K562 (cell line): ENCODE results near the gene CCNB1IP1. TPM values are rescaled to one million over a fixed set of nuclear protein-coding genes. Genes with fewer than 3 reads are reported as not detected.

Source experiments
- ATAC-seq: fragments of 200-7000 bp; cut with Tn5 transposase; 3 replicates; pipeline ENCODE4 v1.9.1; 2020; ENCODE audit warnings: moderate library complexity
- BruUV-seq: library from RNA; stranded (reverse); fragments of 400-500 nt; replicated peaks from 2 replicates; lab custom pipeline; 2021; lab: Mats Ljungman, UMichigan
- CTCF ChIA-PET: fragments of 300-600 bp; formaldehyde crosslinking; extraction: SDS; loops from one replicate; lab custom pipeline; 2021; ENCODE audit warnings: low intra/inter-chr PET ratio; lab: Yijun Ruan, JAX
- POLR2A ChIA-PET: fragments of 300-600, 350-650 bp; sonication (Branson Sonifier 250); formaldehyde crosslinking; extraction: SDS; loops from one replicate; lab custom pipeline; 2021; ENCODE audit warnings: antibody characterized with exemption, inconsistent platforms; lab: Yijun Ruan, JAX
- DNase-seq, 4 experiments: peaks; one replicate each; pipeline versions ENCODE4 v3.0.0 to v3.0.0-alpha.2; 2011 to 2018; ENCODE audit warnings: low spot score in 3 of 4, mixed read lengths in 3 of 4; ENCODE audit errors: extremely low read depth in 1 of 4
- FAIRE-seq: peaks from 2 replicates; lab custom pipeline; 2011; peaks lifted over from hg19 to GRCh38; lab: Jason Lieb, UNC
- H2AFZ ChIP-seq: 2 replicates; pipeline ENCODE4 v1.6.0; 2011; ENCODE audit warnings: low read depth, low read length, control low read depth, inconsistent platforms
- H3K27ac ChIP-seq: fragments of 200-600 bp; 3 replicates; pipeline ENCODE4 v1.8.0; 2011; ENCODE audit warnings: low read depth, mild to moderate bottlenecking, control low read depth, inconsistent platforms, low read length, moderate library complexity, mixed read lengths; ENCODE audit errors: extremely low read depth
- H3K27me3 ChIP-seq, 2 experiments: fragments of 300-600 bp in 1 of 2; 2 replicates in 1 of 2; 3 replicates in 1 of 2; pipeline versions ENCODE4 v1.6.0 to v1.8.0; 2011; ENCODE audit warnings: inconsistent platforms in 2 of 2, low read length in 2 of 2, mild to moderate bottlenecking in 1 of 2, mixed read lengths in 1 of 2, moderate library complexity in 1 of 2; ENCODE audit not compliant: control insufficient read depth in 2 of 2, insufficient read depth in 2 of 2
- H3K36me3 ChIP-seq: fragments of 300-600 bp; 3 replicates; pipeline ENCODE4 v1.8.0; 2011; ENCODE audit warnings: mild to moderate bottlenecking, low read length, inconsistent platforms; ENCODE audit not compliant: control insufficient read depth, insufficient read depth
- H3K4me1 ChIP-seq, 2 experiments: fragments of 200-600 bp in 1 of 2; replicated peaks in 1 of 2; 2 replicates in 1 of 2; 3 replicates in 1 of 2; pipeline versions ENCODE4 v1.5.1 to v1.8.0; 2011; ENCODE audit warnings: inconsistent platforms in 2 of 2, low read length in 2 of 2, mild to moderate bottlenecking in 1 of 2, mixed read lengths in 1 of 2, moderate library complexity in 1 of 2; ENCODE audit not compliant: control insufficient read depth in 2 of 2, insufficient read depth in 2 of 2
- H3K4me2 ChIP-seq: 2 replicates; pipeline ENCODE4 v1.6.1; 2011; ENCODE audit warnings: low read length, control low read depth, inconsistent platforms, mixed read lengths; ENCODE audit not compliant: insufficient read depth
- H3K4me3 ChIP-seq: fragments of 200-600 bp; sonication (generic), shearing (Covaris generic); 2 replicates; pipeline ENCODE4 v1.5.1; 2016; ENCODE audit warnings: control low read depth, inconsistent platforms
- H3K79me2 ChIP-seq: fragments of 200-600 bp; 3 replicates; pipeline ENCODE4 v1.8.0; 2011; ENCODE audit warnings: low read length, inconsistent platforms; ENCODE audit not compliant: control insufficient read depth, insufficient read depth
- H3K9ac ChIP-seq, 2 experiments: 2 replicates each; pipeline versions ENCODE4 v1.6.0 to v1.6.1; 2011; ENCODE audit warnings: low read depth in 2 of 2, low read length in 2 of 2, control low read depth in 1 of 2, inconsistent platforms in 1 of 2, mild to moderate bottlenecking in 1 of 2, mixed read lengths in 1 of 2; ENCODE audit not compliant: insufficient read depth in 1 of 2
- H3K9me1 ChIP-seq: one replicate; pipeline ENCODE4 v1.6.0; 2011; ENCODE audit warnings: inconsistent platforms, mild to moderate bottlenecking, low read length, moderate library complexity; ENCODE audit not compliant: control insufficient read depth, insufficient read depth
- H3K9me3 ChIP-seq: replicated peaks from 2 replicates; pipeline ENCODE4 v1.5.1; 2011; ENCODE audit warnings: low read depth, low read length, inconsistent platforms; ENCODE audit not compliant: control insufficient read depth, insufficient read depth
- H4K20me1 ChIP-seq: replicated peaks from 2 replicates; pipeline ENCODE4 v1.6.1; 2011; ENCODE audit warnings: low read length, inconsistent platforms, mixed read lengths; ENCODE audit not compliant: control insufficient read depth, insufficient read depth
- CEBPG ChIP-seq, 3 experiments: fragments of 200-800 bp in 1 of 3; sonication (Bioruptor generic) in 1 of 3; sonication (generic) in 1 of 3; formaldehyde crosslinking in 1 of 3; IDR thresholded peaks in 2 of 3; conservative IDR thresholded peaks in 1 of 3; 2 replicates each; pipeline versions ENCODE4 v1.6.1 to v1.8.0; 2016 to 2022; ENCODE audit warnings: missing compliant biosample characterization in 2 of 3, missing genetic modification characterization in 2 of 3, mild to moderate bottlenecking in 1 of 3, missing genetic modification reagents in 1 of 3
- ZNF239 ChIP-seq: fragments of 250-450 bp; sonication (Bioruptor Pico); IDR thresholded peaks from 2 replicates; pipeline ENCODE4 v1.4.0; 2020; ENCODE audit warnings: mild to moderate bottlenecking
- WGBS: fragments of 100-300 bp; shearing (Covaris generic); methylation state at CpG from one replicate; pipeline ENCODE4 v1.1.6; 2016; ENCODE audit warnings: low coverage, mixed read lengths; ENCODE audit not compliant: insufficient coverage; ENCODE audit errors: missing lambda C conversion rate; 5-methylcytosine and 5-hydroxymethylcytosine counted together
- in situ Hi-C: fragments of 300-500 bp; cut with MboI; formaldehyde crosslinking; loops from 4 replicates; pipeline ENCODE4 v1.15.0; 2018; ENCODE audit warnings: inconsistent platforms, mixed read lengths
- intact Hi-C: fragments of 100-400 bp; cut with micrococcal nuclease; formaldehyde crosslinking; loops from 2 replicates; pipeline ENCODE4 v1.14.2; 2022
- polyA plus RNA-seq, 8 experiments: library from polyadenylated mRNA; depleted of rRNA in 4 of 8; stranded (reverse) in 5 of 8; unstranded in 3 of 8; fragments of >200 nt; fragmentation: Nextera tagmentation in 2 of 8; fragmentation: Illumina TruSeq in 1 of 8; extraction: Ambion mirVana in 2 of 8; extraction: Trizol in 1 of 8; gene quantifications; 2 replicates each; pipeline versions ENCODE4 v1.2.1 to v1.2.3, GENCODE V29; 2011 to 2014; ENCODE audit warnings: inconsistent platforms in 1 of 8, missing spikeins in 1 of 8
- total RNA-seq, 7 experiments: library from RNA; depleted of rRNA in 6 of 7; stranded (reverse); fragments of >200 nt in 6 of 7; fragmentation: Illumina TruSeq in 2 of 7; extraction: Trizol in 2 of 7; gene quantifications; 2 replicates each; pipeline versions ENCODE4 v1.2.1 to v1.2.3, GENCODE V29; 2011 to 2021; ENCODE audit warnings: low replicate concordance in 1 of 7
- TF ChIP-seq, protein P1 (sequence below): fragments of 450-650 bp; IDR thresholded peaks from 2 replicates; pipeline ENCODE4 v1.6.1; 2014; ENCODE audit warnings: low read depth, mild to moderate bottlenecking, moderate library complexity, borderline replicate concordance

CCNB1IP1 gene
- total and polyA plus RNA-seq, 9 of the 15 experiments (the other 6 are each of a cell fraction or from before 2014, with no cell fraction given), result 51.8 to 152 (median 81.0) TPM

DNA sequence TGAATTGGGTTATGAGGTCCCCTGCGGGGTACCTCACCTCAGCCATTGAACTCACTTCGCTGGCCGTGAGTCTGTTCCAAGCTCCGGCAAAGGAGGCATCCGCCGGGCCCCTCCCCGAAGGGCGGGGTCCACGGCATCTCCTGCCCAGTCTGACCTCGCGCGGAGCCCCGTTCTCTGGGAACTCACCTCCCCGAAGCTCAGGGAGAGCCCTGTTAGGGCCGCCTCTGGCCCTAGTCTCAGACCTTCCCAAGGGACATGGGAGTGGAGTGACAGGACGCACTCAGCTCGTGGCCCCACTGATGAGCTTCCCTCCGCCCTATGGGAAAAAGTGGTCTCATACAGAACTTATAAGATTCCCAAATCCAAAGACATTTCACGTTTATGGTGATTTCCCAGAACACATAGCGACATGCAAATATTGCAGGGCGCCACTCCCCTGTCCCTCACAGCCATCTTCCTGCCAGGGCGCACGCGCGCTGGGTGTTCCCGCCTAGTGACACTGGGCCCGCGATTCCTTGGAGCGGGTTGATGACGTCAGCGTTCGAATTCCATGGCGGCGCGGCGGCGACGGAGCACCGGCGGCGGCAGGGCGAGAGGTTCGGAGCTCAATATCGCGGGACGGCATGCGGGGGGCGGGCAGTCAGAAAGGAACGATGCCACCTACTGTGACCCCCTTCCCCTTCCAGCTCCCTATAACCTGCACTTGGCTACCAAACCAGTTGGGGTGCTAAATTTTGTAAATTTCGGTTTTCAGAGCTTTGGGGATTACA, 10.2 kb upstream of the CCNB1IP1 start, which contains the start of gene PARP2 (continued):
- TF ChIP-seq, protein P1, sequence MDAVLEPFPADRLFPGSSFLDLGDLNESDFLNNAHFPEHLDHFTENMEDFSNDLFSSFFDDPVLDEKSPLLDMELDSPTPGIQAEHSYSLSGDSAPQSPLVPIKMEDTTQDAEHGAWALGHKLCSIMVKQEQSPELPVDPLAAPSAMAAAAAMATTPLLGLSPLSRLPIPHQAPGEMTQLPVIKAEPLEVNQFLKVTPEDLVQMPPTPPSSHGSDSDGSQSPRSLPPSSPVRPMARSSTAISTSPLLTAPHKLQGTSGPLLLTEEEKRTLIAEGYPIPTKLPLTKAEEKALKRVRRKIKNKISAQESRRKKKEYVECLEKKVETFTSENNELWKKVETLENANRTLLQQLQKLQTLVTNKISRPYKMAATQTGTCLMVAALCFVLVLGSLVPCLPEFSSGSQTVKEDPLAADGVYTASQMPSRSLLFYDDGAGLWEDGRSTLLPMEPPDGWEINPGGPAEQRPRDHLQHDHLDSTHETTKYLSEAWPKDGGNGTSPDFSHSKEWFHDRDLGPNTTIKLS, result peak; percentile 66; the same call in 1 of the 2 replicates
- TF ChIP-seq, all 486 proteins: peak for 121

DNA sequence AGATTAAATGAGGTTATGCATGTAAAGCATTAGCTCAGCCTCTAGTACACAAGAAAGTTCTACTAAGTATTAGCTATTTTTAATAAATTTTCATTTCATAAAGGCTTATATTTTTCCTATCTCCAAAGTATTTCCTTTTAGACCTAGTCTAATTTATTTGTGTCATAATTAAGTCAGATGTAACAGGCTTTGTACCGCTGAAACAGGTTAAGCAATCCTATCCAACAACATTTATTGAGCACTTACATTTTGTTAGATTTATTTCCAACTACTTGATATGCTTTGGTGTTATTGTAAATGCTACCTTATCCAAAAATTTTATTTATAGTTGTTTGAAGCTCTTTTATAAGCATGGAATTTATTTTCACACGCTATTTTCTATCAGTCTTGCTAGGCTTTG, 8.6 kb upstream of the CCNB1IP1 start:
- Histone ChIP-seq H2AFZ (peak overlapping the region; percentile 56), H4K20me1 (no peaks in the 10 kb centered on the region), H3K36me3 (peaks cover 19% of the 10 kb centered on the region), H3K9me3 (no peaks in the 10 kb centered on the region), H3K4me1 (peaks cover 0 to 4% of the 10 kb centered on the region in 2 experiments; a peak in 2 of 5 replicates), H3K9ac (peak overlapping the region in 1 of 2 experiments; percentile 95; a peak in 3 of 4 replicates), H3K4me2 (peak overlapping the region; percentile 68; the same call in 1 of the 2 replicates), H3K27ac (peak overlapping the region; percentile 90; the same call in 2 of the 3 replicates), H3K4me3 (peak overlapping the region; percentile 50), H3K79me2 (peaks cover 16% of the 10 kb centered on the region), H3K27me3 (no peaks in the 10 kb centered on the region), H3K9me1 (no peaks in the 10 kb centered on the region)
- intact Hi-C loops, result loop anchor here (2.0 to 5.0 kb wide), 3 partner anchors 15 to 341 kb away; partner anchors contain the start of genes RNASE4 and TEP1
- ChIA-PET POLR2A (interaction anchor here (0.7 to 2.8 kb wide), 3 partner anchors 9 to 134 kb away, joined by 3 to 11 read pairs (median 5); partner anchors contain the start of gene PNP), CTCF (no interaction called here)
- ATAC-seq (no peak), FAIRE-seq (no peak), DNase-seq (no peak)
- BruUV-seq, result no TSS peak
- WGBS, result 4% methylated on average over 2 of the region's 2 CpGs
- in situ Hi-C loops, result no loop called here
- TF ChIP-seq ZNF239, result no peak
- TF ChIP-seq CEBPG (CRISPR knock-in tag; IDR thresholded peaks at IDR 0.05), result no peak
- TF ChIP-seq CEBPG (tag; conservative IDR thresholded peaks at IDR 0.05 in 1 of 2, IDR thresholded peaks at IDR 0.05 in 1 of 2), result peak in 1 of 2 experiments; percentile 22; a peak in 1 of 4 replicates
